Erythroblast (primary cell): ENCODE measurements around the gene GRAMD4.

ENCODE experiments used
- DNase-seq, 2 experiments: peaks; one replicate each; lab custom pipeline; 2025; lab: John Stamatoyannopoulos, UW
- GATA1 ChIP-seq: IDR thresholded peaks from 2 replicates; pipeline ENCODE4 v1.6.1; 2011; ENCODE audit warnings: low read depth, mild to moderate bottlenecking, control low read depth, low read length, moderate library complexity
- POLR2A ChIP-seq: IDR thresholded peaks from 2 replicates; pipeline ENCODE4 v1.6.1; 2011; ENCODE audit warnings: mild to moderate bottlenecking, low read length

The GRAMD4 gene

GRCh38 chr22:46587492-46588278 lies 32.5 kb upstream of the GRAMD4 start:
- TF ChIP-seq GATA1 (no peak), POLR2A (no peak)

GRCh38 chr22:46588279-46589140 lies 31.7 kb upstream of the GRAMD4 start:
- DNase-seq: peak in 1 of 2 experiments; percentile 43
- TF ChIP-seq POLR2A: peak; percentile 55
- no peak for TF ChIP-seq GATA1

More at GRCh38 chr22:46587492-46588278, 32.5 kb upstream of the GRAMD4 start:
- no peak for DNase-seq

- no peak for TF ChIP-seq POLR2A
- TF ChIP-seq GATA1: no peak
- DNase-seq: no peak
These were observed 30.9 kb upstream of the GRAMD4 start for GRCh38 chr22:46589141-46589748.

GRCh38 chr22:46589871-46590271 lies 30.3 kb upstream of the GRAMD4 start:
- TF ChIP-seq POLR2A (no peak), GATA1 (no peak)
- no peak for DNase-seq

GRCh38 chr22:46590334-46590733 lies 29.9 kb upstream of the GRAMD4 start:
- DNase-seq: no peak
- TF ChIP-seq POLR2A (peak; percentile 7), GATA1 (no peak)

- TF ChIP-seq POLR2A (no peak), GATA1 (no peak)
- no peak for DNase-seq
These were observed 28.3 kb upstream of the GRAMD4 start for GRCh38 chr22:46591930-46592329.

- TF ChIP-seq GATA1: no peak
- TF ChIP-seq POLR2A: peak; percentile 28
- DNase-seq: peak; percentile 36 to 50
These were observed 27.8 kb upstream of the GRAMD4 start for GRCh38 chr22:46592390-46592872.

GRCh38 chr22:46593211-46593681 lies 26.9 kb upstream of the GRAMD4 start:
- TF ChIP-seq POLR2A (no peak), GATA1 (no peak)
- no peak for DNase-seq

GRCh38 chr22:46593996-46594946 lies 25.9 kb upstream of the GRAMD4 start:
- TF ChIP-seq POLR2A (no peak), GATA1 (no peak)

GRCh38 chr22:46594947-46595298 lies 25.3 kb upstream of the GRAMD4 start:
- no peak for DNase-seq
- no peak for TF ChIP-seq POLR2A
- TF ChIP-seq GATA1: no peak

More at GRCh38 chr22:46593996-46594946, 25.9 kb upstream of the GRAMD4 start:
- DNase-seq: no peak

- no peak for DNase-seq
- TF ChIP-seq POLR2A: no peak
- TF ChIP-seq GATA1: no peak
These were observed 24.6 kb upstream of the GRAMD4 start for GRCh38 chr22:46595545-46595944.

- DNase-seq: peak in 1 of 2 experiments; percentile 41
- TF ChIP-seq GATA1 (no peak), POLR2A (peak; percentile 63)
These were observed 24.1 kb upstream of the GRAMD4 start for GRCh38 chr22:46596032-46596441.

GRCh38 chr22:46596819-46597218 lies 23.4 kb upstream of the GRAMD4 start:
- no peak for DNase-seq
- TF ChIP-seq POLR2A (no peak), GATA1 (no peak)
